HUES64 (cell line): Measurements from ENCODE around the gene CAMP. TPM values are rescaled to one million over a fixed set of nuclear protein-coding genes. Genes with fewer than 3 reads are reported as not detected.

Source experiments
- H3K27ac ChIP-seq: 2 replicates; pipeline ENCODE4 v1.7.0; 2013; ENCODE audit warnings: low read depth, low read length, inconsistent platforms
- H3K27me3 ChIP-seq: 2 replicates; pipeline ENCODE4 v1.6.1; 2013; ENCODE audit warnings: mild to moderate bottlenecking, low read length; ENCODE audit not compliant: insufficient read depth
- H3K36me3 ChIP-seq: 2 replicates; pipeline ENCODE4 v1.6.1; 2013; ENCODE audit warnings: mild to moderate bottlenecking, low read length; ENCODE audit not compliant: insufficient read depth
- H3K4me1 ChIP-seq: 2 replicates; pipeline ENCODE4 v1.6.1; 2013; ENCODE audit warnings: mild to moderate bottlenecking, low read length, moderate library complexity; ENCODE audit not compliant: insufficient read depth
- H3K4me3 ChIP-seq: 2 replicates; pipeline ENCODE4 v1.5.1; 2013; ENCODE audit warnings: mild to moderate bottlenecking, low read length, moderate library complexity
- H3K9ac ChIP-seq: 2 replicates; pipeline ENCODE4 v1.6.1; 2013; ENCODE audit warnings: mild to moderate bottlenecking, low read depth, low read length
- H3K9me3 ChIP-seq: 2 replicates; pipeline ENCODE4 v1.6.1; 2013; ENCODE audit warnings: low read depth, low read length; ENCODE audit not compliant: insufficient read depth
- WGBS: fragments of 150-250, 120-280 bp; methylation state at CpG from one replicate; pipeline ENCODE4 v1.1.7; 2013; ENCODE audit warnings: missing lambda C conversion rate; 5-methylcytosine and 5-hydroxymethylcytosine counted together
- polyA plus RNA-seq, 2 experiments: library from polyadenylated mRNA; stranded (reverse); fragments of 50-300 nt; gene quantifications; one replicate each; pipeline ENCODE4 v1.2.3, GENCODE V29; 2013

Gene CAMP
- not detected for polyA plus RNA-seq (2013, experiment 1 of 2)
- not detected for polyA plus RNA-seq (2013, experiment 2 of 2)

GRCh38 chr3:48222616-48223513 is at the start of gene CAMP:
Gene CAMP, plus strand, starts transcription at chr3:48223495. Its CDS starts 17 bp downstream, at chr3:48223512.
- no peaks in the 10 kb centered on the region for H3K36me3 ChIP-seq
- H3K4me1 ChIP-seq: no peaks in the 10 kb centered on the region
- no peaks in the 10 kb centered on the region for H3K9me3 ChIP-seq
- H3K27me3 ChIP-seq: no peaks in the 10 kb centered on the region
- H3K9ac ChIP-seq: no peak within 1 kb of the TSS
- H3K4me3 ChIP-seq: no peak within 1 kb of the TSS
- WGBS: 90% methylated on average over 9 of the region's 11 CpGs
- H3K27ac ChIP-seq: no peak within 1 kb of the TSS

GRCh38 chr3:48178072-48178471 is 45.2 kb upstream of the CAMP start:
- peaks cover 100% of the 10 kb centered on the region for H3K36me3 ChIP-seq
- WGBS: 95% methylated on average over 2 of the region's 2 CpGs
- no peak overlapping the region for H3K27ac ChIP-seq

GRCh38 chr3:48180021-48180420 is 43.3 kb upstream of the CAMP start:
- peaks cover 100% of the 10 kb centered on the region for H3K36me3 ChIP-seq
- 97% methylated on average over 4 of the region's 5 CpGs for WGBS
- H3K9me3 ChIP-seq: no peaks in the 10 kb centered on the region
- H3K9ac ChIP-seq: no peak overlapping the region
- no peaks in the 10 kb centered on the region for H3K4me1 ChIP-seq
- H3K27me3 ChIP-seq: no peaks in the 10 kb centered on the region
- H3K4me3 ChIP-seq: no peak overlapping the region
- H3K27ac ChIP-seq: no peak overlapping the region

More at GRCh38 chr3:48178072-48178471, 45.2 kb upstream of the CAMP start:
- Histone ChIP-seq H3K4me3 (no peak overlapping the region), H3K9me3 (no peaks in the 10 kb centered on the region), H3K9ac (no peak overlapping the region), H3K4me1 (no peaks in the 10 kb centered on the region), H3K27me3 (no peaks in the 10 kb centered on the region)

GRCh38 chr3:48180531-48181253 is 42.6 kb upstream of the CAMP start:
- Histone ChIP-seq H3K36me3 (peaks cover 100% of the 10 kb centered on the region), H3K27me3 (no peaks in the 10 kb centered on the region), H3K9me3 (no peaks in the 10 kb centered on the region), H3K9ac (no peak overlapping the region), H3K27ac (0 out of 2 replicates have a peak overlapping the region, but pooled peaks have one; percentile 43), H3K4me1 (no peaks in the 10 kb centered on the region), H3K4me3 (no peak overlapping the region)
- 88% methylated on average over 5 of the region's 5 CpGs for WGBS

GRCh38 chr3:48184299-48184698 is 39.0 kb upstream of the CAMP start:
- H3K36me3 ChIP-seq: peaks cover 73% of the 10 kb centered on the region
- no peak overlapping the region for H3K9ac ChIP-seq
- no peak overlapping the region for H3K27ac ChIP-seq
- no peak overlapping the region for H3K4me3 ChIP-seq
- WGBS: 100% methylated on average over 1 of the region's 2 CpGs
- no peaks in the 10 kb centered on the region for H3K9me3 ChIP-seq
- H3K4me1 ChIP-seq: peaks cover 8% of the 10 kb centered on the region; the same call in 1 of the 2 replicates
- H3K27me3 ChIP-seq: no peaks in the 10 kb centered on the region

DNA sequence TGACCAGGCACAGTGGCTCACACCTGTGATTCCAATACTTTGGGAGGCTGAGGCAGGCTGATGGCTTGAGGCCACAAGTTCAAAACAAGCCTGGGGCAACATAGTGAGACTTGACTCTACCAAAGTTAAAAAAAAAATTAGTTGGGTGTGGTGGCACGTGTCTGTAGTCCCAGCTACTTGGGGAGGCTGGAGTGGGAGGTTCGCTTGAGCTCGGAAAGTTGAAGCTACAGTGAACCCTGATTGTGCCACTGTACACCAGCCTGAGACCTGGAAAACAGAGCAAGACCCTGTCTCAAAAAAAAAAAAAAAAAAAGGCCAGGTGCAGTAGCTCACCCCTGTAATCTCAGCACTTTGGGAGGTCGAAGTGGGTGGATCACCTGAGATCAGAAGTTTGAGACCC is 38.2 kb upstream of the CAMP start:
- Histone ChIP-seq H3K4me3 (no peak overlapping the region), H3K27me3 (no peaks in the 10 kb centered on the region), H3K27ac (no peak overlapping the region), H3K9me3 (no peaks in the 10 kb centered on the region), H3K4me1 (peaks cover 8% of the 10 kb centered on the region; the same call in 1 of the 2 replicates), H3K36me3 (peaks cover 64% of the 10 kb centered on the region), H3K9ac (no peak overlapping the region)
- WGBS: 90% methylated on average over 4 of the region's 4 CpGs

- no peak overlapping the region for H3K27ac ChIP-seq
- WGBS: 17% methylated on average over 7 of the region's 7 CpGs
- H3K36me3 ChIP-seq: peaks cover 48% of the 10 kb centered on the region
These were observed 36.5 kb upstream of the CAMP start for GRCh38 chr3:48186631-48187300.

GRCh38 chr3:48187301-48187578 is 36.1 kb upstream of the CAMP start:
- Histone ChIP-seq H3K27me3 (no peaks in the 10 kb centered on the region), H3K27ac (no peak overlapping the region), H3K36me3 (peaks cover 43% of the 10 kb centered on the region), H3K9me3 (no peaks in the 10 kb centered on the region), H3K9ac (peak overlapping the region; percentile 93), H3K4me3 (peak overlapping the region; percentile 93), H3K4me1 (peaks cover 17% of the 10 kb centered on the region; the same call in 1 of the 2 replicates)
- WGBS: 0% methylated on average over 8 of the region's 8 CpGs

More at GRCh38 chr3:48186631-48187300, 36.5 kb upstream of the CAMP start:
- peak overlapping the region; percentile 93 for H3K4me3 ChIP-seq
- H3K9ac ChIP-seq: peak overlapping the region; percentile 93
- peaks cover 17% of the 10 kb centered on the region; the same call in 1 of the 2 replicates for H3K4me1 ChIP-seq
- H3K9me3 ChIP-seq: no peaks in the 10 kb centered on the region
- no peaks in the 10 kb centered on the region for H3K27me3 ChIP-seq

DNA sequence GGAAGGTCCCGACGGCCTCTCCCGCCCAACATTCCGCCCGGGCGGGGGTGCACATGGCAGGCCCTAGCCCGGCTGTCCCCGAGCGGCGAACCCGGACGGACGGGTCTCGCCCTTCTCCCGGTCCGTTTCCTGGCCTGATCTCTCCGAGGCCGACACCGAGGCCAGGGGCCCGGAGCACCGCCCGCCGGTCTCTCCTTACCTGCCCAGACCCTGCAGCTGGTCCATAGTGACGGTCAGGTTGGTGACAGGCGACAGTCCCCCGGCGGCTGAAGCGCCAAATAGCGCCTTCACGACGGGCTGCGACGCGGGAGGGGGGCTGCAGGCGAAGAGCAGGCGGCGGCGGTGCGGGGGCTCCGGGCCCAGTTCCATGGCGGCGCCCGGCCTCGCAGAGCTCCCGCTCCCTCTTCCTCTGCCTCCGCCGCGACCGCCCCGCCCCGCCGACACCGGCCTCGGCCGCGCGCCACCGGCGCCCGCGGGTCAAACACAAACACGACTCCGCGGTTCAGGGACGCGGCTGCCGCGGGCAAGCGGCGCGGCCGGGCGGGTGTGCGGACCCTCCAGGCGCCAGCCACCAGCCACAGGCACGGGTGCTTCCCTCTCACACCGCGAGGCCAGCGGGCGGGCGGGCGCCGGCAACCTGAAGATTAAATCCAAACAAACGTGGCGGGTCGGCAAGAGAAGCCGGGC is 35.6 kb upstream of the CAMP start:
- H3K27ac ChIP-seq: peak overlapping the region; percentile 91
- WGBS: under 1% methylated on average over 87 of the region's 87 CpGs
- H3K4me1 ChIP-seq: peaks cover 17% of the 10 kb centered on the region; the same call in 1 of the 2 replicates
- H3K36me3 ChIP-seq: peaks cover 38% of the 10 kb centered on the region
- H3K27me3 ChIP-seq: no peaks in the 10 kb centered on the region
- peak overlapping the region; percentile 93 for H3K4me3 ChIP-seq
- no peaks in the 10 kb centered on the region for H3K9me3 ChIP-seq
- peak overlapping the region; percentile 93 for H3K9ac ChIP-seq

- H3K9ac ChIP-seq: peak within 1 kb of the TSS; percentile 93
- no peaks in the 10 kb centered on the region for H3K9me3 ChIP-seq
- peak within 1 kb of the TSS; percentile 93 for H3K4me3 ChIP-seq
- peaks cover 17% of the 10 kb centered on the region; the same call in 1 of the 2 replicates for H3K4me1 ChIP-seq
- H3K27me3 ChIP-seq: no peaks in the 10 kb centered on the region
- WGBS: 9% methylated on average over 44 of the region's 44 CpGs
- peak within 1 kb of the TSS; percentile 91 for H3K27ac ChIP-seq
- H3K36me3 ChIP-seq: peaks cover 30% of the 10 kb centered on the region
These were observed 34.8 kb upstream of the CAMP start, which contains the start of gene CDC25A for GRCh38 chr3:48188266-48189201. Gene CDC25A, minus strand, starts transcription at chr3:48188417. Its CDS starts 470 bp downstream, at chr3:48187947.
